Measurements from ENCODE around the gene XCL1. TPM values are rescaled to one million over a fixed set of nuclear protein-coding genes. Genes with fewer than 3 reads are reported as not detected.
"Not testable (repeated sequence)": the region's sequence is repeated elsewhere in the genome, so short reads cannot be mapped to it uniquely, and the experiment has no call there.

Gene XCL1
- total RNA-seq, 1 donor from 2014 or later = not detected

- Mint-ChIP-seq H3K36me3 (no peaks in the 10 kb centered on the region), H3K4me3 (no peak overlapping the region)
- no peak for DNase-seq (ENCODE audit: low spot score)
These were observed 15.3 kb downstream of the XCL1 start for GRCh38 chr1:168591641-168592250.

DNA sequence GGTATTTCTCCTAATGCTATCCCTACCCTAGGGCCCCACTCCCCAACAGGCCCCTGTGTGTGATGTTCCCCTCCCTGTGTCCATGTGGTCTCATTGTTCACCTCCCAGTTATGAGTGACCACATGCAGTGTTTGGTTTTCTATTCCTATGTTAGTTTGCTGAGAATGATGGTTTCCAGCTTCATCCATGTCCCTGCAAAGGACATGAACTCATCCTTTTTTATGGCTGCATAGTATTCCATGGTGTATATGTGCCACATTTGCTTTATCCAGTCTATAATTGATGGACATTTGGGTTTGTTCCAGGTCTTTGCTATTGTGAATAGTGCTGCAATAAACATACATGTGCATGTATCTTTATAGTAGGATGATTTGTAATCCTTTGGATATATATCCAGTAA, 19.0 kb downstream of the XCL1 start:
- not testable (repeated sequence) for H3F3A ChIP-seq (ENCODE audit: low read depth); H3K4me2 ChIP-seq; H3K4me1 ChIP-seq; H3K27me3 ChIP-seq; H3K4me3 ChIP-seq; H3K9me3 ChIP-seq (ENCODE audit: low read depth); H3K9ac ChIP-seq; DNase-seq (ENCODE audit: low spot score); H3K36me3 Mint-ChIP-seq; H3K36me3 ChIP-seq; H3K4me1 Mint-ChIP-seq; H2AFZ ChIP-seq (replicated peaks); H3K27ac Mint-ChIP-seq; H3K4me3 Mint-ChIP-seq; H3K27me3 Mint-ChIP-seq (ENCODE audit: insufficient read depth, low read depth); H3K9me3 Mint-ChIP-seq; H3K27ac ChIP-seq; H3K79me2 ChIP-seq (ENCODE audit: low read depth); H4K20me1 ChIP-seq (ENCODE audit: low read depth)

More at GRCh38 chr1:168591641-168592250, 15.3 kb downstream of the XCL1 start:
- H3K4me3 ChIP-seq = no peak overlapping the region
- Mint-ChIP-seq H3K27me3 (ENCODE audit: insufficient read depth, low read depth) (no peaks in the 10 kb centered on the region), H3K27ac (no peak overlapping the region), H3K9me3 (peaks cover 3% of the 10 kb centered on the region), H3K4me1 (no peaks in the 10 kb centered on the region)
- H3K27ac ChIP-seq = no peak overlapping the region
- H3K4me2 ChIP-seq = no peak overlapping the region
- H3K4me1 ChIP-seq = no peaks in the 10 kb centered on the region
- no peaks in the 10 kb centered on the region for H3K79me2 ChIP-seq (ENCODE audit: low read depth)
- no peaks in the 10 kb centered on the region for H3K9me3 ChIP-seq (ENCODE audit: low read depth)
- TF ChIP-seq, protein P1, sequence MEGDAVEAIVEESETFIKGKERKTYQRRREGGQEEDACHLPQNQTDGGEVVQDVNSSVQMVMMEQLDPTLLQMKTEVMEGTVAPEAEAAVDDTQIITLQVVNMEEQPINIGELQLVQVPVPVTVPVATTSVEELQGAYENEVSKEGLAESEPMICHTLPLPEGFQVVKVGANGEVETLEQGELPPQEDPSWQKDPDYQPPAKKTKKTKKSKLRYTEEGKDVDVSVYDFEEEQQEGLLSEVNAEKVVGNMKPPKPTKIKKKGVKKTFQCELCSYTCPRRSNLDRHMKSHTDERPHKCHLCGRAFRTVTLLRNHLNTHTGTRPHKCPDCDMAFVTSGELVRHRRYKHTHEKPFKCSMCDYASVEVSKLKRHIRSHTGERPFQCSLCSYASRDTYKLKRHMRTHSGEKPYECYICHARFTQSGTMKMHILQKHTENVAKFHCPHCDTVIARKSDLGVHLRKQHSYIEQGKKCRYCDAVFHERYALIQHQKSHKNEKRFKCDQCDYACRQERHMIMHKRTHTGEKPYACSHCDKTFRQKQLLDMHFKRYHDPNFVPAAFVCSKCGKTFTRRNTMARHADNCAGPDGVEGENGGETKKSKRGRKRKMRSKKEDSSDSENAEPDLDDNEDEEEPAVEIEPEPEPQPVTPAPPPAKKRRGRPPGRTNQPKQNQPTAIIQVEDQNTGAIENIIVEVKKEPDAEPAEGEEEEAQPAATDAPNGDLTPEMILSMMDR (IDR thresholded peaks at IDR 0.05) = no peak
- no peak for TF ChIP-seq EZH2 (IDR thresholded peaks at IDR 0.05)
- no peak for TF ChIP-seq EZH2phosphoT487 (IDR thresholded peaks at IDR 0.05)
- no peaks in the 10 kb centered on the region for H3K27me3 ChIP-seq
- H3F3A ChIP-seq (ENCODE audit: low read depth) = no peaks in the 10 kb centered on the region
- no peaks in the 10 kb centered on the region for H4K20me1 ChIP-seq (ENCODE audit: low read depth)
- H3K36me3 ChIP-seq = no peaks in the 10 kb centered on the region
- no peak overlapping the region for H2AFZ ChIP-seq (replicated peaks)
- H3K9ac ChIP-seq = no peak overlapping the region

GRCh38 chr1:168598125-168598524, 21.7 kb downstream of the XCL1 start:
- H3K4me2 ChIP-seq = no peak overlapping the region
- DNase-seq (ENCODE audit: low spot score) = no peak

GRCh38 chr1:168598892-168599291, 22.5 kb downstream of the XCL1 start:
- TF ChIP-seq EZH2 (IDR thresholded peaks at IDR 0.05) (no peak), EZH2phosphoT487 (IDR thresholded peaks at IDR 0.05) (no peak)
- TF ChIP-seq, protein P1 (IDR thresholded peaks at IDR 0.05) = no peak

More at GRCh38 chr1:168598125-168598524, 21.7 kb downstream of the XCL1 start:
- Histone ChIP-seq H3K79me2 (ENCODE audit: low read depth) (no peaks in the 10 kb centered on the region), H4K20me1 (ENCODE audit: low read depth) (no peaks in the 10 kb centered on the region), H3K27ac (no peak overlapping the region), H3K36me3 (no peaks in the 10 kb centered on the region), H3K27me3 (no peaks in the 10 kb centered on the region), H3K4me3 (no peak overlapping the region), H3K9me3 (ENCODE audit: low read depth) (no peaks in the 10 kb centered on the region), H3K4me1 (no peaks in the 10 kb centered on the region), H2AFZ (replicated peaks) (no peak overlapping the region), H3K9ac (no peak overlapping the region), H3F3A (ENCODE audit: low read depth) (no peaks in the 10 kb centered on the region)
- no peak overlapping the region for H3K4me3 Mint-ChIP-seq
- TF ChIP-seq EZH2phosphoT487 (IDR thresholded peaks at IDR 0.05) (no peak), EZH2 (IDR thresholded peaks at IDR 0.05) (no peak)
- TF ChIP-seq, protein P1 (IDR thresholded peaks at IDR 0.05) = no peak
- no peaks in the 10 kb centered on the region for H3K36me3 Mint-ChIP-seq
- H3K27me3 Mint-ChIP-seq (ENCODE audit: insufficient read depth, low read depth) = no peaks in the 10 kb centered on the region
- H3K9me3 Mint-ChIP-seq = peaks cover 6% of the 10 kb centered on the region
- H3K4me1 Mint-ChIP-seq = no peaks in the 10 kb centered on the region
- no peak overlapping the region for H3K27ac Mint-ChIP-seq

More at GRCh38 chr1:168598892-168599291, 22.5 kb downstream of the XCL1 start:
- no peak overlapping the region for H3K9ac ChIP-seq
- no peaks in the 10 kb centered on the region for H3K79me2 ChIP-seq (ENCODE audit: low read depth)
- H2AFZ ChIP-seq (replicated peaks) = no peak overlapping the region
- H3K9me3 ChIP-seq (ENCODE audit: low read depth) = no peaks in the 10 kb centered on the region
- H3K27me3 ChIP-seq = no peaks in the 10 kb centered on the region
- no peaks in the 10 kb centered on the region for H4K20me1 ChIP-seq (ENCODE audit: low read depth)
- H3K27ac Mint-ChIP-seq = no peak overlapping the region
- H3K36me3 Mint-ChIP-seq = no peaks in the 10 kb centered on the region
- peaks cover 6% of the 10 kb centered on the region for H3K9me3 Mint-ChIP-seq
- no peaks in the 10 kb centered on the region for H3K27me3 Mint-ChIP-seq (ENCODE audit: insufficient read depth, low read depth)
- H3K4me2 ChIP-seq = no peak overlapping the region
- DNase-seq (ENCODE audit: low spot score) = no peak
- no peak overlapping the region for H3K4me3 ChIP-seq
- no peak overlapping the region for H3K27ac ChIP-seq
- no peaks in the 10 kb centered on the region for H3K36me3 ChIP-seq
- no peaks in the 10 kb centered on the region for H3F3A ChIP-seq (ENCODE audit: low read depth)
- no peaks in the 10 kb centered on the region for H3K4me1 Mint-ChIP-seq
- no peak overlapping the region for H3K4me3 Mint-ChIP-seq
- no peaks in the 10 kb centered on the region for H3K4me1 ChIP-seq

Data from neural progenitor cell (in vitro differentiated cells).